SK-MEL-5 (cell line): ENCODE results near the gene GTSE1. TPM values are rescaled to one million over a fixed set of nuclear protein-coding genes. Genes with fewer than 3 reads are reported as not detected.

Experiments
- DNase-seq: peaks from one replicate; pipeline ENCODE4 v3.0.0-alpha.2; 2016; ENCODE audit warnings: low read depth, low spot score
- in situ Hi-C: cut with HindIII; loops from 2 replicates; pipeline ENCODE4 v1.10.0; 2016; ENCODE audit warnings: low sequenced_read_pairs, high pct_unique_total_duplicates, low pct_unique_long_range_greater_than_20kb
- total RNA-seq: library from RNA; depleted of rRNA; stranded (reverse); fragments of >200 nt; shearing (Covaris generic); gene quantifications from 2 replicates; pipeline ENCODE4 v1.2.3, GENCODE V29; 2014

GTSE1 gene
- total RNA-seq, 1 experiment from 2014 or later: 15.6 TPM

- in situ Hi-C loops: no loop called here
Measured at GRCh38 chr22:46289244-46289891, 7.3 kb upstream of the GTSE1 start.

GRCh38 chr22:46290121-46290842, 6.4 kb upstream of the GTSE1 start:
- DNase-seq: no peak
- in situ Hi-C loops: no loop called here

More at GRCh38 chr22:46289244-46289891, 7.3 kb upstream of the GTSE1 start:
- no peak for DNase-seq

GRCh38 chr22:46290843-46291785, 5.6 kb upstream of the GTSE1 start:
- DNase-seq: no peak
- in situ Hi-C loops: no loop called here

- in situ Hi-C loops: no loop called here
- DNase-seq: no peak
Measured at GRCh38 chr22:46292173-46292572, 4.5 kb upstream of the GTSE1 start.

- no peak for DNase-seq
- in situ Hi-C loops: no loop called here
Measured at GRCh38 chr22:46292732-46293131, 3.9 kb upstream of the GTSE1 start.

GRCh38 chr22:46293577-46294260, 3.0 kb upstream of the GTSE1 start:
- in situ Hi-C loops: no loop called here

GRCh38 chr22:46294784-46295183, 1.9 kb upstream of the GTSE1 start:
- DNase-seq: no peak
- in situ Hi-C loops: no loop called here

More at GRCh38 chr22:46293577-46294260, 3.0 kb upstream of the GTSE1 start:
- no peak for DNase-seq

GRCh38 chr22:46295277-46295971, 1.2 kb upstream of the GTSE1 start:
- in situ Hi-C loops: no loop called here
- DNase-seq: no peak

- in situ Hi-C loops: no loop called here
- no peak for DNase-seq
Measured at GRCh38 chr22:46297151-46297812, 612 bp downstream of the GTSE1 start.

GRCh38 chr22:46299101-46299500, 2.4 kb downstream of the GTSE1 start:
- no peak for DNase-seq
- in situ Hi-C loops: no loop called here

- no peak for DNase-seq
- in situ Hi-C loops: loop anchor here (25.0 kb wide), 1 partner anchor 288 kb away; no protein-coding TSS in a partner anchor
Measured at GRCh38 chr22:46300491-46300890, 3.8 kb downstream of the GTSE1 start.

- DNase-seq: peak; percentile 22
- in situ Hi-C loops: loop anchor here (25.0 kb wide), 1 partner anchor 291 kb away; no protein-coding TSS in a partner anchor
Measured at GRCh38 chr22:46303347-46303965, 6.8 kb downstream of the GTSE1 start.

GRCh38 chr22:46308283-46308988, 11.8 kb downstream of the GTSE1 start:
- no peak for DNase-seq
- in situ Hi-C loops: loop anchor here (25.0 kb wide), 1 partner anchor 296 kb away; no protein-coding TSS in a partner anchor

GRCh38 chr22:46309526-46310085, 12.9 kb downstream of the GTSE1 start:
- DNase-seq: no peak
- in situ Hi-C loops: loop anchor here (25.0 kb wide), 1 partner anchor 297 kb away; no protein-coding TSS in a partner anchor

GRCh38 chr22:46312056-46312455, 15.4 kb downstream of the GTSE1 start:
- no peak for DNase-seq
- in situ Hi-C loops: loop anchor here (25.0 kb wide), 1 partner anchor 300 kb away; no protein-coding TSS in a partner anchor
